HK-2 (cell line): ENCODE data around the gene DOCK2.

Experiments
- DNase-seq: peaks from one replicate; pipeline ENCODE4 v3.0.0-alpha.2; 2018; ENCODE audit not compliant: unreplicated experiment

DOCK2 gene

GRCh38 chr5:170126061-170126460 is 489.0 kb downstream of the DOCK2 start:
- DNase-seq: no peak

- DNase-seq: no peak
Measured at GRCh38 chr5:170126626-170127025, 489.6 kb downstream of the DOCK2 start.

DNA sequence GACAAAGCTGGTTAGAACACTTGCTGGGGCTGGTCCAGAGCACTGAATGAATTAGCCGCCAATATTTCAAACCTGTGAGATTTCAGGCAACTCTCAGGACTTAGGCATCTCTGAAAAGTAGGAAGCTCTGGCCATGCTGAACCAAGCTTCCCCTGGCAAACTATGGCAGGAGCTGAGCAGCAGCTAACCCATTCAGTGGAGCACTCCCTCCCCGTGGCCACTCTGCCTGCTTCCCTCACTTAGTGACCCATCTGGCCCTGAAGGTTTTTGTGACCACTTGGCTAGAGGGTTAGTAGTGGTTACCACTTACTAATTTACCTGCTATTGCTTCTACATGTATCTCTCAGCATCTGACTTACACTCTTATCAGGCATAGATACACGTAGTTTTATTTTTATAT is 494.2 kb downstream of the DOCK2 start:
- no peak for DNase-seq

GRCh38 chr5:170132269-170132975 is 495.3 kb downstream of the DOCK2 start:
- DNase-seq: no peak
